ENCODE results near the gene AP2A2. TPM values are rescaled to one million over a fixed set of nuclear protein-coding genes. Genes with fewer than 3 reads are reported as not detected.

Gene AP2A2
- total RNA-seq, 4 donors from 2014 or later = 45.4 to 107 (median 76.8) TPM

GRCh38 chr11:907668-908067, 18.0 kb upstream of the AP2A2 start:
- WGBS = 72% methylated on average over 2 of the region's 2 CpGs
- DNase-seq (ENCODE audit: low spot score in 2 of 2) = no peak
- no peak for TF ChIP-seq EP300 (IDR thresholded peaks at IDR 0.05)
- no peak for TF ChIP-seq CTCF (IDR thresholded peaks at IDR 0.05)
- TF ChIP-seq POLR2A (IDR thresholded peaks at IDR 0.05) = no peak
- TF ChIP-seq POLR2AphosphoS5 (IDR thresholded peaks at IDR 0.05) = no peak
- H3K4me1 ChIP-seq = peaks cover 34% of the 10 kb centered on the region
- peaks cover 27% of the 10 kb centered on the region for H3K36me3 ChIP-seq
- H3K4me3 ChIP-seq = no peak overlapping the region
- no peak overlapping the region for H3K27ac ChIP-seq
- H3K9me3 ChIP-seq = no peaks in the 10 kb centered on the region
- H3K27me3 ChIP-seq = no peaks in the 10 kb centered on the region

- no peaks in the 10 kb centered on the region for H3K27me3 ChIP-seq
- no peak overlapping the region for H3K4me3 ChIP-seq
- no peaks in the 10 kb centered on the region for H3K9me3 ChIP-seq
- H3K4me1 ChIP-seq = peaks cover 34% of the 10 kb centered on the region
- H3K27ac ChIP-seq = no peak overlapping the region
- DNase-seq (ENCODE audit: low spot score in 2 of 2) = no peak
- no peak for TF ChIP-seq POLR2AphosphoS5 (IDR thresholded peaks at IDR 0.05)
- TF ChIP-seq CTCF (IDR thresholded peaks at IDR 0.05) = no peak
- no peak for TF ChIP-seq POLR2A (IDR thresholded peaks at IDR 0.05)
- TF ChIP-seq EP300 (IDR thresholded peaks at IDR 0.05) = no peak
- 65% methylated on average over 2 of the region's 5 CpGs for WGBS
- peaks cover 21% of the 10 kb centered on the region for H3K36me3 ChIP-seq
Measured at GRCh38 chr11:908273-908672, 17.4 kb upstream of the AP2A2 start.

GRCh38 chr11:909406-909805, 16.3 kb upstream of the AP2A2 start:
- TF ChIP-seq POLR2A (IDR thresholded peaks at IDR 0.05) (no peak), CTCF (IDR thresholded peaks at IDR 0.05) (no peak), POLR2AphosphoS5 (IDR thresholded peaks at IDR 0.05) (no peak), EP300 (IDR thresholded peaks at IDR 0.05) (no peak)
- H3K9me3 ChIP-seq = no peaks in the 10 kb centered on the region
- H3K27ac ChIP-seq = no peak overlapping the region
- no peaks in the 10 kb centered on the region for H3K27me3 ChIP-seq
- H3K4me3 ChIP-seq = peak overlapping the region; percentile 68
- 85% methylated on average over 11 of the region's 11 CpGs for WGBS
- H3K4me1 ChIP-seq = peaks cover 34% of the 10 kb centered on the region
- H3K36me3 ChIP-seq = peaks cover 10% of the 10 kb centered on the region
- no peak for DNase-seq (ENCODE audit: low spot score in 2 of 2)

- Histone ChIP-seq H3K4me1 (peaks cover 34% of the 10 kb centered on the region), H3K27ac (peak overlapping the region; percentile 94), H3K9me3 (no peaks in the 10 kb centered on the region), H3K4me3 (peak overlapping the region; percentile 68), H3K27me3 (no peaks in the 10 kb centered on the region), H3K36me3 (peaks cover 4% of the 10 kb centered on the region)
- TF ChIP-seq CTCF (IDR thresholded peaks at IDR 0.05) (no peak), POLR2A (IDR thresholded peaks at IDR 0.05) (no peak), POLR2AphosphoS5 (IDR thresholded peaks at IDR 0.05) (no peak), EP300 (IDR thresholded peaks at IDR 0.05) (no peak)
- no peak for DNase-seq (ENCODE audit: low spot score in 2 of 2)
- 1% methylated on average over 30 of the region's 38 CpGs for WGBS
Measured at GRCh38 chr11:910044-910588, 15.6 kb upstream of the AP2A2 start.

GRCh38 chr11:910589-911030, 15.1 kb upstream of the AP2A2 start, which contains the start of gene CHID1:
CHID1 (minus strand) TSS chr11:910810; CDS start chr11:904816, 5,994 bp downstream.
- 0% methylated on average over 34 of the region's 59 CpGs for WGBS
- TF ChIP-seq EP300 (IDR thresholded peaks at IDR 0.05) (no peak), CTCF (IDR thresholded peaks at IDR 0.05) (no peak), POLR2A (IDR thresholded peaks at IDR 0.05) (peak in 1 of 2 donors; percentile 12)
- Histone ChIP-seq H3K4me3 (peak within 1 kb of the TSS; percentile 68), H3K4me1 (peaks cover 34% of the 10 kb centered on the region), H3K36me3 (peaks cover 4% of the 10 kb centered on the region), H3K27ac (peak within 1 kb of the TSS; percentile 94), H3K9me3 (no peaks in the 10 kb centered on the region), H3K27me3 (no peaks in the 10 kb centered on the region)
- DNase-seq (ENCODE audit: low spot score in 2 of 2) = peak; percentile 87 to 89
